22Rv1 (cell line): ENCODE results near the gene PTPRB.

ENCODE experiments used
- CTCF ChIP-seq: fragments of 450-650 bp; IDR thresholded peaks from 2 replicates; pipeline ENCODE4 v1.5.1; 2017; ENCODE audit warnings: mild to moderate bottlenecking
- ZFX ChIP-seq: fragments of 450-650 bp; IDR thresholded peaks from 2 replicates; pipeline ENCODE4 v1.6.1; 2017; ENCODE audit warnings: antibody characterized with exemption, borderline replicate concordance

- TF ChIP-seq CTCF = no peak
- TF ChIP-seq ZFX = no peak
Measured at GRCh38 chr12:70603044-70603443, 34.2 kb downstream of the PTPRB start.
